Thoracic aorta (tissue), 2 donors: ENCODE measurements around the gene RPH3AL. TPM values are rescaled to one million over a fixed set of nuclear protein-coding genes. Genes with fewer than 3 reads are reported as not detected.

Source experiments
- ATAC-seq: fragments of 150-250 bp; one replicate; pipeline ENCODE4 v1.8.0; 2017; ENCODE audit warnings: low read depth; ENCODE audit not compliant: insufficient number of reproducible peaks, low FRiP score
- DNase-seq: peaks from one replicate; pipeline ENCODE4 v3.0.0-alpha.2; 2020; ENCODE audit warnings: low spot score
- H3K27ac ChIP-seq, 2 donors: fragments of 200-600 bp; sonication (generic); 1 replicate in 1 of 2; 2 replicates in 1 of 2; pipeline ENCODE4 v1.5.1; 2016; ENCODE audit warnings: mild to moderate bottlenecking in 2 of 2, moderate library complexity in 2 of 2
- H3K27me3 ChIP-seq: fragments of 200-600 bp; sonication (generic); replicated peaks from 2 replicates; pipeline ENCODE4 v1.6.0; 2016; ENCODE audit warnings: mild to moderate bottlenecking; ENCODE audit not compliant: insufficient read depth
- H3K36me3 ChIP-seq: fragments of 200-600 bp; sonication (generic); one replicate; pipeline ENCODE4 v1.5.1; 2016
- H3K4me1 ChIP-seq, 2 donors: fragments of 200-600 bp; sonication (generic); 1 replicate in 1 of 2; 2 replicates in 1 of 2; pipeline versions ENCODE4 v1.5.1 to v1.6.0; 2016; ENCODE audit warnings: low read depth in 2 of 2, mild to moderate bottlenecking in 1 of 2; ENCODE audit not compliant: control insufficient read depth in 1 of 2
- H3K4me3 ChIP-seq: fragments of 200-600 bp; sonication (generic); 2 replicates; pipeline ENCODE4 v1.5.1; 2016; ENCODE audit warnings: mild to moderate bottlenecking
- H3K9me3 ChIP-seq: fragments of 200-600 bp; sonication (generic); 2 replicates; pipeline ENCODE4 v1.5.1; 2016
- total RNA-seq, 2 donors: library from RNA; depleted of rRNA; stranded (reverse); fragments of >200 nt; gene quantifications; one replicate each; pipeline versions ENCODE4 v1.1.0 to v1.2.3, GENCODE V29; 2016
- TF ChIP-seq, protein P1 (sequence below): fragments of 200-600 bp; sonication (generic); IDR thresholded peaks from one replicate; pipeline ENCODE4 v1.5.1; 2019; ENCODE audit warnings: antibody characterized with exemption

The RPH3AL gene
- total RNA-seq, 2 donors from 2014 or later, result 6.5 to 33.1 TPM

DNA sequence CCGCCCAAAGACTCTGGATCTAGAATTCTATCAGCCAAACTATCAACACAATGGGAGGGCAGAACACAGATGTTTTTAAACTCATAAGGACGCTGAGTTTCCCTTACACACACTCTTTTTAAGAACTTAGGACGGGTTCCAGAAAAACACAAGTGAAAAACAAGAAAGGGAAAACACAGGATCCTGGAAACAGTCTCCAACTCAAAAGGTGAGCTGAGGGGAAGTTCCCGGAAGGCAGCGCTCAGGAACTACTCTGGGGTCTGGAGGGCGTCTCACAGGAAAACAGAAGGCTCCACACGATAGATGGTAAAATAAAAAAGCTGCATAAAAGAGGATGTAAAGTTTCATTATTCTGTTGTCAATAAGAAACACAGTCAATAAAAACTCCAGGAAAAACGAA lies 91.0 kb downstream of the RPH3AL start:
- peaks cover 0 to 13% of the 10 kb centered on the region in 2 donors for H3K4me1 ChIP-seq
- no peak overlapping the region for H3K4me3 ChIP-seq
- DNase-seq (no peak), ATAC-seq (no peak)
- H3K27me3 ChIP-seq, result no peaks in the 10 kb centered on the region
- TF ChIP-seq, protein P1, sequence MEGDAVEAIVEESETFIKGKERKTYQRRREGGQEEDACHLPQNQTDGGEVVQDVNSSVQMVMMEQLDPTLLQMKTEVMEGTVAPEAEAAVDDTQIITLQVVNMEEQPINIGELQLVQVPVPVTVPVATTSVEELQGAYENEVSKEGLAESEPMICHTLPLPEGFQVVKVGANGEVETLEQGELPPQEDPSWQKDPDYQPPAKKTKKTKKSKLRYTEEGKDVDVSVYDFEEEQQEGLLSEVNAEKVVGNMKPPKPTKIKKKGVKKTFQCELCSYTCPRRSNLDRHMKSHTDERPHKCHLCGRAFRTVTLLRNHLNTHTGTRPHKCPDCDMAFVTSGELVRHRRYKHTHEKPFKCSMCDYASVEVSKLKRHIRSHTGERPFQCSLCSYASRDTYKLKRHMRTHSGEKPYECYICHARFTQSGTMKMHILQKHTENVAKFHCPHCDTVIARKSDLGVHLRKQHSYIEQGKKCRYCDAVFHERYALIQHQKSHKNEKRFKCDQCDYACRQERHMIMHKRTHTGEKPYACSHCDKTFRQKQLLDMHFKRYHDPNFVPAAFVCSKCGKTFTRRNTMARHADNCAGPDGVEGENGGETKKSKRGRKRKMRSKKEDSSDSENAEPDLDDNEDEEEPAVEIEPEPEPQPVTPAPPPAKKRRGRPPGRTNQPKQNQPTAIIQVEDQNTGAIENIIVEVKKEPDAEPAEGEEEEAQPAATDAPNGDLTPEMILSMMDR, result no peak
- H3K9me3 ChIP-seq, result no peaks in the 10 kb centered on the region
- no peaks in the 10 kb centered on the region for H3K36me3 ChIP-seq
- no peak overlapping the region for H3K27ac ChIP-seq

DNA sequence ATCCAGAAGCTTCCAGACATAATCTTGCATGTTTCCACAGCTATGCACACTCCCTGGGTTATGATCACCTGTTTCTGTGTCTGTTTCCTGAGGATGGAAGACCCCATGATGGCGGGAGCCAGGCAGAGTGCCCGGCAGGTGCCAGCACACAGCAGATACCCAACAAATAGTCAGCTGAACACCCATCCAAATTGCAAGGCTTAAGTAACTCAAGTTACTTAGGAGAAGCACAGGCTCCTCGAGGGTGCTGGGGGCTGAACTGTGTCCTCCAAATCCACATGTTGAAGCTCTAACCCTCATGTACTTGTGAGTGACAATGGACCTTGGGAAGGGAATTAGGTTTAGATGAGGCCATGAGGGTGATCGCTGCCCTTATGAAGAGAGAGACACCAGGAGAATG lies 91.7 kb downstream of the RPH3AL start:
- H3K27ac ChIP-seq, result no peak overlapping the region
- DNase-seq, result no peak

DNA sequence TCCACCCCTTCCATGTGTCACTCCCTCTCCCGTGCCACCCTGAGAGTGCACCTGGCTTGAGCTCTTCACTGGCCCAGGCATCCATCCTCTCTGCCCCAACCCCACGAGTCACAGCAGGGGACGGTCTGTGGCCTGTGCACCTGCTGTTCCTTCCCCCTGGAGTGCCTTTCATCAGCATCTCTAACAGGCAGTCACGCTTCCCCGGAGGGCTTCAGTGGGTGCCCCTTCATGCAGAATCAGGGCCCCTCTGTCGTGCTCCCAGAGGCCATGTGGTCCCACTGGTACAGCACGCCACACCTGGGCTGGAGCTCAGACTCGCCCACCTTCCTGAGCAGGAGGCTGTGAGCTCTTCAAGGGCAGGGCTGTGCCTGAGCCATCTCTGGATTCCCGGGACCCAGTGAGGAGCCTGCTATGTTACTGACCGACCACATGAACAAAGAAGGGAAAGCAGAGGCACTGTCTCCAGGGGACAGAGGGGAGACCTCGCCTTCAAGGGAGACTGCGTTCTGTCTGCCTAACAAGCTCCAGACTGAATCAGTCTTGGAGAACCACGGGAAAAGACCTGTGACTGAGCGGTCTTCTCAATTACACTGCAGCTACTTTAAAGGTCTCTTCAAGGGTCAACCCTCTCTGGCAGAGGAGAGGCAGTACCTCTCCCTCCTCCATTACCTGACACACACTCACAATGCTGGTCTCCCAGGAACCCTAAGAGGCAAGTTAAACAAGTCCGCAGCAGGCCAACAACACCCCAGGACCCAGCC lies 92.4 kb downstream of the RPH3AL start:
- ATAC-seq, result no peak
- H3K36me3 ChIP-seq, result no peaks in the 10 kb centered on the region
- H3K27ac ChIP-seq, result no peak overlapping the region
- H3K27me3 ChIP-seq, result no peaks in the 10 kb centered on the region
- H3K4me3 ChIP-seq, result no peak overlapping the region
- no peaks in the 10 kb centered on the region for H3K4me1 ChIP-seq
- TF ChIP-seq, protein P1, result no peak
- no peak for DNase-seq
- H3K9me3 ChIP-seq, result no peaks in the 10 kb centered on the region

More for the DNA sequence above, 91.7 kb downstream of the RPH3AL start:
- Histone ChIP-seq H3K4me1 (peaks cover 0 to 6% of the 10 kb centered on the region in 2 donors), H3K4me3 (no peak overlapping the region), H3K36me3 (no peaks in the 10 kb centered on the region), H3K27me3 (no peaks in the 10 kb centered on the region), H3K9me3 (no peaks in the 10 kb centered on the region)
- ATAC-seq, result no peak
- TF ChIP-seq, protein P1, result no peak

DNA sequence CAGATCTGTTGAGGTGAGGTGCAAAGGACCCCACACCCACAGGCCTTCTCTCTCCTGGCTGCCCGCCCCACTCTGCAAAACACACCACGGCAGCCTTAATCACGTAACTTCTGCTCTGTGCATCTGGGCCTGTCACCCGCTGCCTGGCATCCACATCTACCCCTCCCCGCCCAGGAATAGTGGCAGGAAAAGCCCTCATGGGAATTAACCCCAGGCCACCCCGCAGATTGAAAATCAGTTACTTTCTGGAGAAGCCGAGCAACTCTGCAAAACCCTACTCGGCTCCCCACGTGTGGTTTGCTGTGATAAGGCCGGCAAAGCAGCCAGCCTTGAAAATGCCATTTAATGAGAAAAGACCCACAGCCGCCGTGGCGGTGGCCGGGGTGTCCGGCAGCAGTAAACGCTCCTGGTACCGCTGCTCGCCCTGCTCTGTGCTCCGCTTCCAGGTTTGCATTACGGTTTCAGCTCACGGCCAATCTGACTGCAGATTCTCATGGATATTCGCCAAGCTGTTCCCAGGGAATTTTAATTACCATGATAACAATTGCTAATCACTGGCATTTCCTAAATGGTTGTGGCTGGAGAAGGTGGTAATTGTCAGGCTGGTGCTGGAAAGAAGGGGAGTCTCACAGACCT lies 93.1 kb downstream of the RPH3AL start:
- Histone ChIP-seq H3K27me3 (no peaks in the 10 kb centered on the region), H3K27ac (no peak overlapping the region), H3K4me1 (no peaks in the 10 kb centered on the region), H3K4me3 (no peak overlapping the region), H3K9me3 (no peaks in the 10 kb centered on the region), H3K36me3 (no peaks in the 10 kb centered on the region)
- TF ChIP-seq, protein P1, result no peak
- DNase-seq (no peak), ATAC-seq (no peak)

DNA sequence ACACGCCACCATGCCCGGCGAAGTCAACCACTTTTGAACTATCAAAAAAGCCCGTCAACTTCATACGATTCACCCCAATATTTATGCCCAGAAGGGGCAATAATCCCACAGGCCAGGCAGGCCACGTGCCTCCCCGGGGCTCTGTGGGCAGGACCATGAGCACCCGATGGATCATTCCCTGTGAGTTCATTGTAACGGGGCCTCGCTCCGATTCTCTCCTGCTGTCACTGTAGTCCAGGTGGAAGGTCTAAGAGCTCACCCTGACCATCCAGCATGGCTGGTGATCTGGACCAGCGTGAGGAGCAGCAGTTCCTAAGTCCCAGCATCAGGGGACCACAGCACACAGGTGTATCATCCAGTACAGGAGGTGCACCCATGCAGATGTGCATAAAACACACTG lies 93.7 kb downstream of the RPH3AL start:
- H3K4me3 ChIP-seq, result no peak overlapping the region
- no peaks in the 10 kb centered on the region for H3K27me3 ChIP-seq
- ATAC-seq (no peak), DNase-seq (no peak)
- TF ChIP-seq, protein P1, result no peak
- H3K4me1 ChIP-seq, result no peaks in the 10 kb centered on the region
- no peaks in the 10 kb centered on the region for H3K9me3 ChIP-seq
- no peak overlapping the region for H3K27ac ChIP-seq
- no peaks in the 10 kb centered on the region for H3K36me3 ChIP-seq
